ENCODE data around the gene LAMTOR1. TPM values are rescaled to one million over a fixed set of nuclear protein-coding genes. Genes with fewer than 3 reads are reported as not detected.

LAMTOR1 gene
- total and polyA plus RNA-seq, 2 of the 8 experiments (the other 6 are each of a cell fraction or from before 2014, with no cell fraction given): 82.1 to 160 TPM

DNA sequence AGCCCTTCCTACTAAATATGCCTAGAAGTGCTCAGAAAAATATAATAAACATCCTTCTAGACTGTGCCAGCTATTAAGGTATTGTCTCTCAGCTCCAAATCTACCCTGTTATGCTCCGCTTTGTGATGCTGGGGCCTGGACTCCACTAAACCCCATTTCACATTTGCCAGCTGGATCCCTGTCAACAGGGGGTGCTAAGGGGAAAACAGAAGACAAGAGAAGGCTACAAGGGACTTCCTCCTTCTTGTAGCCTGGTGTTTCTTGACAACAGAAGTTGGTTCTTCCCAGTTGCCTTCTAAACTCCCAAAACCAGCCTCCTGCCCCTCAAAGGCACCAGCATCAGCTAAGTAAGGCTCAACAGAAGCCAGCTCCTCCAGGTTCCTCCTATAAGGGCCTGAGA, 28.0 kb downstream of the LAMTOR1 start:
- Histone ChIP-seq H3K56ac (replicated peaks; ENCODE audit: insufficient read length, low read depth, low read length) (no peak overlapping the region), H3K4me2 (ENCODE audit: insufficient read depth in 1 of 2, low read depth in 2 of 2, low read length in 2 of 2) (no peak overlapping the region)
- POLR2A ChIA-PET (ENCODE audit: partially characterized antibody): interaction anchor here (0.8 to 2.0 kb wide), 5 partner anchors 11 to 45 kb away, joined by 4 to 6 read pairs (median 5); partner anchors contain the start of gene ANAPC15

More for the DNA sequence above, 28.0 kb downstream of the LAMTOR1 start:
- Histone ChIP-seq H2BK15ac (ENCODE audit: low read length) (no peak overlapping the region), H2AFZ (ENCODE audit: low read length) (no peak overlapping the region), H3K18ac (ENCODE audit: extremely low read depth, low read length) (no peak overlapping the region), H4K8ac (ENCODE audit: extremely low read depth, insufficient read depth, low read length) (no peak overlapping the region), H2BK120ac (replicated peaks; ENCODE audit: low read depth, low read length) (no peak overlapping the region), H2AK5ac (ENCODE audit: low read depth, low read length) (no peak overlapping the region), H4K5ac (ENCODE audit: insufficient read length, low read depth, low read length) (no peak overlapping the region), H3K4ac (replicated peaks; ENCODE audit: insufficient read length, low read depth, low read length) (no peak overlapping the region), H3K14ac (ENCODE audit: insufficient read length) (no peak overlapping the region), H2BK12ac (ENCODE audit: low read depth, low read length) (no peak overlapping the region), H3K27me3 (replicated peaks in 1 of 4; ENCODE audit: control insufficient read depth in 3 of 4, extremely low read depth in 1 of 4, insufficient read depth in 3 of 4, low read length in 3 of 4) (no peaks in the 10 kb centered on the region), H4K20me1 (replicated peaks in 1 of 2; ENCODE audit: control insufficient read depth in 1 of 2, insufficient read depth in 2 of 2, low read length in 2 of 2) (peaks cover 4 to 13% of the 10 kb centered on the region in 2 experiments), H3K4me1 (replicated peaks in 1 of 4; ENCODE audit: control insufficient read depth in 3 of 4, insufficient read depth in 4 of 4, low read length in 3 of 4) (peaks cover 0 to 11% (median 0%) of the 10 kb centered on the region in 4 experiments; a peak in 3 of 7 replicates), H2BK20ac (ENCODE audit: low read length) (no peak overlapping the region), H3K79me2 (ENCODE audit: control insufficient read depth in 1 of 2, insufficient read depth in 2 of 2, low read length in 2 of 2) (peaks cover 25 to 95% of the 10 kb centered on the region in 2 experiments), H3K4me3 (ENCODE audit: extremely low read depth in 1 of 4, insufficient read depth in 2 of 4, low read depth in 3 of 4, low read length in 4 of 4) (no peak overlapping the region), H3K9me3 (ENCODE audit: insufficient read depth in 2 of 2, low read depth in 1 of 2, low read length in 1 of 2) (no peaks in the 10 kb centered on the region), H2BK5ac (ENCODE audit: low read depth, low read length) (no peak overlapping the region), H3K36me3 (ENCODE audit: control insufficient read depth in 2 of 4, insufficient read depth in 4 of 4, low read length in 3 of 4) (no peaks in the 10 kb centered on the region; a peak in 2 of 8 replicates), H3K23ac (ENCODE audit: insufficient read length) (no peak overlapping the region), H3K27ac (ENCODE audit: low read depth, low read length) (no peak overlapping the region), H3K9ac (replicated peaks in 1 of 4; ENCODE audit: extremely low read depth in 1 of 4, low read depth in 3 of 4, low read length in 3 of 4) (no peak overlapping the region), H3K79me1 (ENCODE audit: low read depth, low read length) (peaks cover 11% of the 10 kb centered on the region; the same call in 1 of the 2 replicates), H3K23me2 (ENCODE audit: low read depth, low read length) (peaks cover 4% of the 10 kb centered on the region; the same call in 1 of the 2 replicates), H4K91ac (replicated peaks; ENCODE audit: insufficient read length, low read length) (no peak overlapping the region)
- TF ChIP-seq RAD21 (IDR thresholded peaks at IDR 0.05 in 1 of 2, conservative IDR thresholded peaks at IDR 0.05 in 1 of 2; ENCODE audit: low read depth in 2 of 2, low read length in 2 of 2): peak in 1 of 2 experiments; percentile 26; a peak in 2 of 4 replicates
- TF ChIP-seq SUZ12 (IDR thresholded peaks at IDR 0.05; ENCODE audit: low read length): no peak
- peak; percentile 8 to 53 (median 11); a peak in 2 of 4 replicates for TF ChIP-seq CTCF (IDR thresholded peaks at IDR 0.05; ENCODE audit: control extremely low read depth in 1 of 3, insufficient read depth in 1 of 3, low read depth in 1 of 3, low read length in 3 of 3)
- no peak for TF ChIP-seq RFX5 (IDR thresholded peaks at IDR 0.05; ENCODE audit: borderline replicate concordance, low read depth, low read length)
- no peak for TF ChIP-seq SIRT6 (IDR thresholded peaks at IDR 0.05; ENCODE audit: low read length)
- no peak for TF ChIP-seq YY1 (IDR thresholded peaks at IDR 0.05; ENCODE audit: low read depth, low read length)
- no peak for TF ChIP-seq GABPA (IDR thresholded peaks at IDR 0.05; ENCODE audit: borderline replicate concordance, insufficient read depth, low read length)
- no peak for TF ChIP-seq ZNF274 (IDR thresholded peaks at IDR 0.05; ENCODE audit: borderline replicate concordance, extremely low read depth, low read length)
- CTCF ChIA-PET (ENCODE audit: partially characterized antibody): interaction anchor here (0.8 to 5.1 kb wide), 22 partner anchors 9 to 174 kb away, joined by 3 to 33 read pairs (median 4); no protein-coding TSS in a partner anchor
- no peak for FAIRE-seq
- DNase-seq (ENCODE audit: low read depth in 1 of 2, low spot score in 2 of 2): no peak
- 94% methylated on average over 1 of the region's 1 CpG; no CpG with 5 or more reads in 1 of the 2 experiments for WGBS, 2 experiments (ENCODE audit: extremely low coverage in 1 of 2, insufficient coverage in 1 of 2, insufficient read length in 1 of 2, insufficient replicate concordance in 2 of 2, low coverage in 1 of 2, low lambda C conversion rate in 2 of 2, missing lambda C conversion rate in 1 of 2)
